ENCODE data around the gene TPRN.

Gene TPRN

DNA sequence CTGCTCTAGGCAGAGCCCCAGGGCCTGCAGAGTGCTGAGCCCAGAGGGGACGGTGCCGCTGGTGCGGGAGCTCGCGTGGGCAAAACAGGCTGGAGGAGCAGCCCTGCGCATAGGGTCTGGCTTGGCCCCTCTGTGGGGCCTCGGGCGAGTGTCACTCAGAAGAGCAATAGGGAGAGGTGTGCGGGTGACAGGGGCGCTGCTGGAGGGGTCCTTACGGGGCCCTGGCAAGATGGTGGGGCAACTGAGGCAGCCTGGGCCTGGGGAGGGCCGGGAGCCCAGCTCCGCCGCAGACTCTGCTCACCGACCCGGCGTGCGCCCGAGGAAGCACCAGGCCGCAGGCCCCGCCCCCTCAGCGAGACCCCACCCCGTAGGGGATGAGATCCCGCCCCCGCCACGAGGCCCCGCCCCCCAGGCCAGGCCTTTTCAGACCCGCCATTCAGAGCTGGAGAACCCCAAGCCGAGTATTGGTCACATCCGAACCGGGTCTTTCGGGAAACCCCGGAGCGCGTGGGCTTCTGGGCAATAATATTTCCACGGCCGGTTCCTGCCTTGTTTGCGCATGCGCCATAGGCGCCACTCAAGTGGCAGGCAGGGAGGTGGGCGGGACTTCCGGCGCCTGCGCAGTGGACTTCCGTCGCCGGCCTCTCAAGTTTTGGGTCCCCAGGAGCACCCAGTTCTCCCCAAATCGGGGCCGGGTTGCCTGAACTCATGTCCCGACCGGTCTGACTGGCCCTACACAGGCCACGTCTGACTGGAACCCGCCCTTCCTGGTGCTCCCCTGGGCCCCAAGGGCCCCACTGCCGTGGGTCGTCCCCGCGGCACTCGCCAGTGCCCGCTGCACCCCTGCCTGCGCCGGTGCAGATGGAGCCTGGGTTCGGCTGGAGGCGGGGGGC lies 22.8 kb upstream of the TPRN start:
- DNase-seq: peak; percentile 87

GRCh38 chr9:137222190-137223077 lies 21.9 kb upstream of the TPRN start, which contains the start of gene RNF208:
Gene RNF208, minus strand, starts transcription at chr9:137222240. Its CDS starts 1,028 bp downstream, at chr9:137221212.
- DNase-seq: no peak

GRCh38 chr9:137221506-137222111 lies 21.1 kb upstream of the TPRN start:
- DNase-seq: no peak

- DNase-seq: no peak
Observed at GRCh38 chr9:137221095-137221505, 20.6 kb upstream of the TPRN start.

- no peak for DNase-seq
Observed at GRCh38 chr9:137220317-137221094, 20.0 kb upstream of the TPRN start.

DNA sequence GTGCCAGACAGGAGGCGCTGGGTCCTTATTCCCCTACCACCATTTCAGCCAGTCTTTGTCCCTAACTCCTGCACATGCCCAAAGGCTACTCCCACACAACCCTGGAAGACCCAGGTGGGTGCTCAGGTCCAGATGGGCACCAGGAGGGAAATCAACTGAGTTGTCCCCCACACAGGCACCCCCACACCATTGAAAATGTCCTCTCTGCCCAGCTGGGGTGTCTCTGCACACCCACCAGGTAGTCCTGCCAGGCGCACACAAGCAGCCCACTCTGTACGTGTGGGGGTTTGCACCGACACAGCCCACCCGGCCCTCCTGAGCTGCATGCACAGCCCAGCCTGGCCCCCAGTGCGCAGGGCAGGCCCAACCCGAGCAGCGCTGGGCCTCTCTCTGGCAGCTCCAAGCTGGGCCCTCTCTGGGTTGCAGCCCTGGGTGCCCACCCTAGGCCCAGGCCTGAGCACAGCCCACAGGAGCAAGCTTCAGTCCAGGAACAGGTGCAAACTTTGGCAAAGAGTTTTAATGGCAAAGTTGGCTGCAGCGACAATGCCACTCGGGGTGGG lies 19.3 kb upstream of the TPRN start:
- DNase-seq: no peak

- DNase-seq: no peak
Observed at GRCh38 chr9:137218754-137219271, 18.3 kb upstream of the TPRN start.

GRCh38 chr9:137218212-137218753 lies 17.7 kb upstream of the TPRN start:
- DNase-seq: no peak

DNA sequence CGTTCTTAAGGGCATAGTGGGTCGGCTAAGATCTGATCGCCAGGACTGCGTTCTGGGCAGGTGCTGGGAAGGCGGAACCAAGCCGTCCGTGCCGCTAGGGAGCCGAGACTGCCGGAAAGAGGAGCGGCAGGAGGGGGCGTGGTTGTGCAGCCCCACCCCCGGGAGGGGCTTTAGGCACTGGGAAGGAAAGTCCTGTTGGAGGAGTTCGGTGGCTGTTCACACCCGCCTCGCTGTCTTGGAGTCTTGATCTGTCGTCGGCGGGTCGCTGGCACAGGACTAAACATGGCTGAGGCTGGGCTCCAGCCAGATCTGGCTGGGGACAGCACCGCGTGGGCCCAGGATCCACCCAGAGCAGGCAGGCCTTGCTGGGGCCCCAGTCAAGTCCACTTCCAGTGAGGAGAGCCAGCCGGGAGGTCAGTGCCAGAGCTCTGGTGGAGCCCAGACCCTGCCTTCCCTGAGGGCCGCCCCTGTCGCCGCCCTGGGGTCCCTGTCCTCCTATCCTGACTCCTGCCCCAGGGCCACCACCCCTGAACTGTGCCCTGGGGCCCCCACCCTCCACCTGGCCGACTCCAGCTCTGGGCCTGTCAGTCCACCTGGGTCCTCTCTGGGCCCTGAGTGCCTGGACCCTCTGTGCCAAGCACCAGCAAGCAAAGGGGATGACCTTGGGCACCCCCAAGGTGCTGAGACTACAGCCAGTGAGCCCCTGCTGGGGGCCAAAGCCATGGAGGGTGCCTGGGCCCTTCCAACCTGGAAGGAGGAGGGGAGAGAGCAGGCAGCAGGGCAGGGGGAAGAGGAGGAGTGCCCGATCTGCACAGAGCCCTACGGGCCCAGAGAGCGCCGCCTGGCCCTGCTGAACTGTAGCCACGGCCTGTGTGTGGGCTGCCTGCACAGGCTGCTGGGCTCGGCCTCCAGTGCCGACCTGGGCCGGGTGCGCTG lies 17.0 kb upstream of the TPRN start:
- peak; percentile 9 for DNase-seq

DNA sequence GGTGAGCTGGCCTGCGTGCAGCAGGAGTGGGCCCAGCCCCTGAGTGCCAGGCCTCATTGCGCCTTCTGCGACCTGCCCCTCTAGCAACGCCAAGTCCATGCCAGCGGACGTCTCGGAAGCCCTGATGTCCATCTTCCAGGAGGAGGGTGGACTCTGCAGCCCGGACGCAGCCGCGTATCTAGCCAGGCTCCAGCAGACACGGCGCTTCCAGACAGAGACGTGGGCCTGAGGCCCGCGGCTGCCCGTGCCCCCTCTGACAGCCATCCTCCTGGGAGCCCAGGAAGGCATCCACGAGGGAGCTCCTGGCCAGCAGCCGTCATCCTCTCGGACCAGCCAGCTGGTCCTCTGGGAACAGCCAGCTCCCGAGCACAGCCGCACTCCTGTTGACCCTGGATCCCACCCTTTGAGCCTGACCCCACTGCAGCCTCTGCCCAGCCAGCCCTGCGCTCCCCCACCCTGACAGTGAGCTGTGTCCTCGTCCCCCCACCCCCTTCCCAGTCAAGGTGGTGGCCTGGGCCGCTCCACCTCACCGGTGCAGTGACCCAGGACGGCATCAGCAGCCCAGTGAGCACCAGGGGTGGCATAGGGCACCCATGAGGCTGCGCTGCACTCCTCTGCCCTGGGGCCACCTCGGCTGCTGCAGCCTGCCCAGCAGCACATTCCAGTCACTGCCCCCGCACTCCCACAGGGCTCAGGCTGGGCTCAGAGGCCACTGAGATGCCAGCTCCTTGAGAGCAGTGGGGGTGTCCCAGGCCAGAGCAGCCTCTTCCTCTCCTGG lies 15.8 kb upstream of the TPRN start:
- DNase-seq: no peak

- no peak for DNase-seq
Observed at GRCh38 chr9:137215196-137215986, 14.8 kb upstream of the TPRN start.

GRCh38 chr9:137214620-137215019 lies 14.1 kb upstream of the TPRN start:
- no peak for DNase-seq

GRCh38 chr9:137213160-137214060 lies 12.9 kb upstream of the TPRN start:
- no peak for DNase-seq

- DNase-seq: no peak
Observed at GRCh38 chr9:137212520-137212919, 12.0 kb upstream of the TPRN start.

GRCh38 chr9:137211532-137211931 lies 11.0 kb upstream of the TPRN start:
- no peak for DNase-seq

DNA sequence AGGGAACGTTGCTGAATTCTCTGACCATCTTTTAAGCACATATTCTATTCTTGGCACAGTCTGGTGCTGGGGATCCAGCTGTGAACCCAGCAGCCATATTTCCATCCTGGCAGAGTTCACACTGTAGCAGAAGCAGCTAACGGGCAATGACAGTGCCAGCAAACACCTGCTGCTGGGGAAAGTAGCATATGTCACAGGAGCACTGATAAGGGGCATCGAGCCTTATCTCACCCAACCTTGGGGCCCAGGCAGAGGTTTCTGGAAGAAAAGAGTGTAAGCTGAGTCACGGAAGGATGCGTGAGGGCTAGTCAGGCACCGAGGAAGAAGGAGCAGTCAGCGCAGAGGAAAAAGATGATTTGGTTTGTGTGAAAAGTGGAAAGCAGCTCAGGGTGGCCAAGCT lies 6.1 kb upstream of the TPRN start:
- DNase-seq: no peak
